NT2/D1 (cell line): Measurements from ENCODE around the gene SRRM1.
"Not testable (repeated sequence)": the region's sequence is repeated elsewhere in the genome, so short reads cannot be mapped to it uniquely, and the experiment has no call there.

Experiments used
- SUZ12 ChIP-seq: IDR thresholded peaks from 2 replicates; pipeline ENCODE4 v1.6.1; 2011; ENCODE audit not compliant: insufficient read length, insufficient read depth; ENCODE audit errors: extremely low read depth
- ZNF274 ChIP-seq: IDR thresholded peaks from 2 replicates; pipeline ENCODE4 v1.6.1; 2011; ENCODE audit warnings: mild to moderate bottlenecking, low read depth, low read length

DNA sequence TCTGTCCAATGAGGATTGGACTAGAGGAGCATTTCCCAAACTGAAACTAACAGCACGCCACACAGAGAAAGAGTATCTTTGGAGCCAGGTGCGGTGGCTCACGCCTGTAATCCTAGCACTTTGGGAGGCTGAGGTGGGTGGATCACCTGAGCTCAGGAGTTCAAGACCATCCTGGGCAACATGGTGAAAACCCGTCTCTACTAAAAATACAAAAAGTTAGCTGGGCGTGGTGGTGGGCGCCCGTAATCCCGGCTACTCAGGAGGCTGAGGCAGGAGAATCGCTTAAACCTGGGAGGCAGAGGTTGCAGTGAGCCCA is 62.9 kb downstream of the SRRM1 start:
- not testable (repeated sequence) for TF ChIP-seq SUZ12, ZNF274
